GM18505 (cell line): ENCODE data around the gene WDR64.

Source experiments
- ATAC-seq: cut with Tn5 transposase; IDR thresholded peaks from one replicate; pipeline ENCODE4 v1.9.1; 2021; ENCODE audit not compliant: unreplicated experiment
- POLR2A ChIP-seq: IDR thresholded peaks from 4 replicates; pipeline ENCODE4 v1.6.1; 2011; ENCODE audit warnings: borderline replicate concordance; ENCODE audit not compliant: insufficient read depth, insufficient read length; ENCODE audit errors: extremely low read depth

The WDR64 gene

GRCh38 chr1:241652012-241652411 is at the start of gene WDR64:
WDR64 (plus strand) TSS chr1:241652281; CDS start chr1:241652485, 204 bp downstream.
- no peak for TF ChIP-seq POLR2A
- no peak for ATAC-seq

- no peak for ATAC-seq
- no peak for TF ChIP-seq POLR2A
Observed at GRCh38 chr1:241603731-241604245, 48.3 kb upstream of the WDR64 start.

- ATAC-seq, result no peak
Observed at GRCh38 chr1:241605146-241605805, 46.8 kb upstream of the WDR64 start.

GRCh38 chr1:241606544-241606943 is 45.5 kb upstream of the WDR64 start:
- no peak for ATAC-seq
- TF ChIP-seq POLR2A, result no peak

More at GRCh38 chr1:241605146-241605805, 46.8 kb upstream of the WDR64 start:
- no peak for TF ChIP-seq POLR2A

- ATAC-seq, result no peak
- TF ChIP-seq POLR2A, result no peak
Observed at GRCh38 chr1:241607497-241607896, 44.6 kb upstream of the WDR64 start.

GRCh38 chr1:241608379-241609033 is 43.6 kb upstream of the WDR64 start:
- no peak for ATAC-seq
- no peak for TF ChIP-seq POLR2A

- no peak for ATAC-seq
- no peak for TF ChIP-seq POLR2A
Observed at GRCh38 chr1:241610056-241610815, 41.8 kb upstream of the WDR64 start.

GRCh38 chr1:241611063-241611462 is 41.0 kb upstream of the WDR64 start:
- TF ChIP-seq POLR2A, result no peak
- ATAC-seq, result peak; percentile 87

GRCh38 chr1:241611736-241612135 is 40.3 kb upstream of the WDR64 start:
- no peak for ATAC-seq
- no peak for TF ChIP-seq POLR2A

- no peak for TF ChIP-seq POLR2A
- no peak for ATAC-seq
Observed at GRCh38 chr1:241612533-241613477, 39.3 kb upstream of the WDR64 start.

GRCh38 chr1:241614144-241614543 is 37.9 kb upstream of the WDR64 start:
- ATAC-seq, result no peak
- no peak for TF ChIP-seq POLR2A

- no peak for ATAC-seq
- TF ChIP-seq POLR2A, result no peak
Observed at GRCh38 chr1:241614572-241614971, 37.5 kb upstream of the WDR64 start.
